DOHH2 (cell line): ENCODE results near the gene NUP93.

ENCODE experiments used
- H3F3A ChIP-seq: fragments of 200-600 bp; sonication (generic), shearing (Covaris generic); 2 replicates; pipeline ENCODE4 v1.6.0; 2016; ENCODE audit warnings: antibody characterized with exemption, mild to moderate bottlenecking; ENCODE audit not compliant: control insufficient read depth, insufficient read depth
- H3K27ac ChIP-seq: fragments of 200-600 bp; sonication (generic); 2 replicates; pipeline ENCODE4 v1.5.1; 2014; ENCODE audit warnings: low read depth, mild to moderate bottlenecking, low read length, moderate library complexity
- H3K27me3 ChIP-seq: fragments of 200-600 bp; sonication (generic); 2 replicates; pipeline ENCODE4 v1.6.1; 2014; ENCODE audit warnings: mild to moderate bottlenecking, low read length, mixed read lengths; ENCODE audit not compliant: control insufficient read depth
- H3K36me3 ChIP-seq: fragments of 200-600 bp; sonication (generic); 2 replicates; pipeline ENCODE4 v1.6.1; 2014; ENCODE audit warnings: mild to moderate bottlenecking, low read length, moderate library complexity, mixed read lengths; ENCODE audit not compliant: control insufficient read depth
- H3K4me1 ChIP-seq: fragments of 200-600 bp; sonication (generic); 2 replicates; pipeline ENCODE4 v1.6.1; 2014; ENCODE audit warnings: mild to moderate bottlenecking, low read length, mixed read lengths; ENCODE audit not compliant: control insufficient read depth
- H3K4me2 ChIP-seq: fragments of 200-600 bp; sonication (generic); 2 replicates; pipeline ENCODE4 v1.6.0; 2014; ENCODE audit warnings: mild to moderate bottlenecking, low read length, moderate library complexity
- H3K4me3 ChIP-seq: fragments of 200-600 bp; sonication (generic); 2 replicates; pipeline ENCODE4 v1.5.1; 2014; ENCODE audit warnings: mild to moderate bottlenecking, low read length, mixed read lengths
- H3K79me2 ChIP-seq: fragments of 200-600 bp; sonication (generic); 2 replicates; pipeline ENCODE4 v1.6.1; 2014; ENCODE audit warnings: mild to moderate bottlenecking, low read length, mixed read lengths; ENCODE audit not compliant: control insufficient read depth
- H3K9me2 ChIP-seq: fragments of 200-600 bp; sonication (generic); replicated peaks from 2 replicates; pipeline ENCODE4 v1.6.1; 2014; ENCODE audit warnings: mild to moderate bottlenecking, low read length, mixed read lengths; ENCODE audit not compliant: control insufficient read depth
- H3K9me3 ChIP-seq: fragments of 200-600 bp; sonication (generic); 2 replicates; pipeline ENCODE4 v1.6.1; 2014; ENCODE audit warnings: antibody characterized with exemption, low read length, mixed read lengths; ENCODE audit not compliant: control insufficient read depth, insufficient read depth
- H4K20me1 ChIP-seq: fragments of 200-600 bp; sonication (generic); 2 replicates; pipeline ENCODE4 v1.6.0; 2014; ENCODE audit warnings: low read depth, mild to moderate bottlenecking, antibody characterized with exemption, low read length, moderate library complexity; ENCODE audit not compliant: control insufficient read depth, insufficient read depth
- EZH2phosphoT487 ChIP-seq: fragments of 200-600 bp; sonication (generic); IDR thresholded peaks from 2 replicates; pipeline ENCODE4 v1.6.1; 2017; ENCODE audit warnings: borderline replicate concordance, mild to moderate bottlenecking, antibody characterized with exemption, low read length, moderate library complexity, mixed read lengths
- TF ChIP-seq, protein P1 (sequence below): fragments of 200-600 bp; sonication (generic); IDR thresholded peaks from one replicate; pipeline ENCODE4 v1.5.1; 2014; ENCODE audit warnings: antibody characterized with exemption, mild to moderate bottlenecking, low read depth, low read length; ENCODE audit not compliant: poor library complexity, severe bottlenecking

Gene NUP93

GRCh38 chr16:56844056-56844455 lies 114.1 kb downstream of the NUP93 start:
- peaks cover 46% of the 10 kb centered on the region for H3K36me3 ChIP-seq
- peaks cover 12% of the 10 kb centered on the region for H3K4me1 ChIP-seq
- TF ChIP-seq EZH2phosphoT487: no peak
- TF ChIP-seq, protein P1, sequence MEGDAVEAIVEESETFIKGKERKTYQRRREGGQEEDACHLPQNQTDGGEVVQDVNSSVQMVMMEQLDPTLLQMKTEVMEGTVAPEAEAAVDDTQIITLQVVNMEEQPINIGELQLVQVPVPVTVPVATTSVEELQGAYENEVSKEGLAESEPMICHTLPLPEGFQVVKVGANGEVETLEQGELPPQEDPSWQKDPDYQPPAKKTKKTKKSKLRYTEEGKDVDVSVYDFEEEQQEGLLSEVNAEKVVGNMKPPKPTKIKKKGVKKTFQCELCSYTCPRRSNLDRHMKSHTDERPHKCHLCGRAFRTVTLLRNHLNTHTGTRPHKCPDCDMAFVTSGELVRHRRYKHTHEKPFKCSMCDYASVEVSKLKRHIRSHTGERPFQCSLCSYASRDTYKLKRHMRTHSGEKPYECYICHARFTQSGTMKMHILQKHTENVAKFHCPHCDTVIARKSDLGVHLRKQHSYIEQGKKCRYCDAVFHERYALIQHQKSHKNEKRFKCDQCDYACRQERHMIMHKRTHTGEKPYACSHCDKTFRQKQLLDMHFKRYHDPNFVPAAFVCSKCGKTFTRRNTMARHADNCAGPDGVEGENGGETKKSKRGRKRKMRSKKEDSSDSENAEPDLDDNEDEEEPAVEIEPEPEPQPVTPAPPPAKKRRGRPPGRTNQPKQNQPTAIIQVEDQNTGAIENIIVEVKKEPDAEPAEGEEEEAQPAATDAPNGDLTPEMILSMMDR: no peak
- no peaks in the 10 kb centered on the region for H4K20me1 ChIP-seq
- no peak overlapping the region for H3K27ac ChIP-seq
- H3F3A ChIP-seq: 0 out of 2 replicates have a peak, but pooled peaks cover 7% of the 10 kb centered on the region
- H3K4me2 ChIP-seq: no peak overlapping the region
- no peaks in the 10 kb centered on the region for H3K79me2 ChIP-seq
- H3K9me3 ChIP-seq: no peaks in the 10 kb centered on the region
- H3K4me3 ChIP-seq: no peak overlapping the region
- H3K27me3 ChIP-seq: no peaks in the 10 kb centered on the region
- H3K9me2 ChIP-seq: no peaks in the 10 kb centered on the region

DNA sequence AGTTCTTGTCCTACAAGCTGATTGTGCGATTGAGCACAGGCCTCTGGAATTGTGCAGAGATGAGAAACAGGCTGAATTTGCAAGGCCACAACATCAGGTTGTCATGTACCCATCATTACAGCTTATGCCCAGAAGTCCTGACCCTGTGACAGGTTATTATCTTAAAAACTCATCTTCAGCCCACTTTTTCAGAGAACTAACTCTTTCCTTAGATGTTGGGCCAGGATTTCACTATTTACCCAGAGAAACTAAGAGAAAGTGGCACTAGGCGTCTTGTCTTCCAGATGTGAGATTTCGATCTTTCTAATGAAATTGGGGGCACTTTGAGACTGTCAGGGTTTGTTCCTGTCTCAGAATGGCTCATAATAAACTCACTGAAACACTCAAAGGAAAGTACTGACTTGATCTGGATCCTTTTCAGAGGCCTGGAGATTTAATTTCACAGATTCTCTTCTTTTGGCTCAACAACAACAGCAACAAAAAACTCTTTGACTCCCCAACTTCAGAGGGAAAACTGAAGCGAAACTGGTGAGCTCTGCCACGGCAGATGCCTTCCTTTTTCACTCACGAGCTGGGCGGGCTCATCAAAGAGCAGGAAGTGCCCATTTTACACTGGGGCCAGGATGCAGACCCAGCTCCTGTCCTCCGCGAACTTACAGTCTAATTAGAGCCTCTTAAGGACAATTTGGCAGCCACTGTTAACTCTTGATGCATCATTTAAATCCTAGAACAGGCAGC lies 117.4 kb downstream of the NUP93 start:
- TF ChIP-seq, protein P1: no peak
- no peak for TF ChIP-seq EZH2phosphoT487
- Histone ChIP-seq H3K4me2 (no peak overlapping the region), H3F3A (0 out of 2 replicates have a peak, but pooled peaks cover 7% of the 10 kb centered on the region), H3K4me1 (peaks cover 19% of the 10 kb centered on the region), H3K27ac (no peak overlapping the region), H3K36me3 (peaks cover 26% of the 10 kb centered on the region), H3K79me2 (no peaks in the 10 kb centered on the region), H3K27me3 (no peaks in the 10 kb centered on the region), H3K9me2 (no peaks in the 10 kb centered on the region), H3K4me3 (no peak overlapping the region), H3K9me3 (no peaks in the 10 kb centered on the region), H4K20me1 (no peaks in the 10 kb centered on the region)

DNA sequence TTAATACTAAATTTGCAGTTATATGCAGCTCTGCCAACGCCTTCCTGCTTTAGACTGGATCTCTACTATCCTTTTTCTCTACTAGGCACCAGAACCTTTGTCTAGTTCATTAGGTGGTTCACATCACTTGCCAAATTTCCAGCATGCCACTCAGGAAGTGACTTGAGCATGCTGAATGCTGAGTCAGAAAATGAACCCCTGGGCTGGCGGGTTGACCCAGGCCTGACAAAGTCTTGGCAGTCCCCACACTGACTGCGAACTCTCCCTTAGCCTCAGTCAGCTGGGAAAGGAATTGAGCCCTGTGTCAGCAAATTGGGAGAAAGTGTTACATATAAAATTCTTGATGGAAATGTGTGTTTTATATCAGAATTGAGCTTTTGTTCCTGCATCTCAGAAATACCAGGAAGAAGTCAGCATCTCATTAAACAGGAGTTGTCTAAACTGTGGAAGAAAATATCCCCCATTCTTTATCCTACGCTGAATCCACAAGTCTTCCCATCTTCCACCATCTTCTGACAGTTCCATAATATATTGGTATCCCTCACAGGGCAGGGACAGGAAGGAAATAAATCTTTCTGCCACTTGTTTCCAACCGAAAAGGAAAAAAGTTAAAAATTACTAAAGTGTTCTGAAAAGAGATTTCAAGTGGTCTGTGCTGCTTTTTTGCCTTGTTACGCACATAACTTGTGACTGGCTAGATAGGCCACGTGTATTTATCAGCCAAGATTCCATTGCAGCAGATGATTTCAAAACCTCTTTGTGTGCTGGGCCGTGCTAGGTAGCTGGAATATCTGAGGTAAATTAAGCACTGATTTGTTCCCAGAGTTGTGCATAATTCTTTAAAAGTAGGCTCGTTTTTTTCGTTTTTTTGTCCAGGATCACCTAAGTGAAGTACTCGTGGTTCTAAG lies 118.4 kb downstream of the NUP93 start:
- Histone ChIP-seq H3F3A (0 out of 2 replicates have a peak, but pooled peaks cover 7% of the 10 kb centered on the region), H3K4me3 (no peak overlapping the region), H3K27me3 (no peaks in the 10 kb centered on the region), H3K27ac (no peak overlapping the region), H3K4me2 (no peak overlapping the region), H4K20me1 (no peaks in the 10 kb centered on the region), H3K9me3 (no peaks in the 10 kb centered on the region), H3K4me1 (peaks cover 19% of the 10 kb centered on the region), H3K79me2 (no peaks in the 10 kb centered on the region), H3K9me2 (no peaks in the 10 kb centered on the region), H3K36me3 (peaks cover 17% of the 10 kb centered on the region)
- no peak for TF ChIP-seq EZH2phosphoT487
- TF ChIP-seq, protein P1: no peak
